IMR-90 (cell line): Measurements from ENCODE around the gene CYP27C1. TPM values are rescaled to one million over a fixed set of nuclear protein-coding genes. Genes with fewer than 3 reads are reported as not detected.

ENCODE experiments used
- ATAC-seq: fragments of 200-7000 bp; cut with Tn5 transposase; 2 replicates; pipeline ENCODE4 v1.9.1; 2020; ENCODE audit warnings: low read depth, mild to moderate bottlenecking, moderate library complexity
- BruUV-seq: library from RNA; stranded (reverse); fragments of 400-500 nt; replicated peaks from 2 replicates; lab custom pipeline; 2021; lab: Mats Ljungman, UMichigan
- CTCF ChIA-PET: fragments of 300-600 bp; formaldehyde crosslinking; extraction: SDS; loops from one replicate; lab custom pipeline; 2021; ENCODE audit warnings: antibody characterized with exemption; lab: Yijun Ruan, JAX
- POLR2A ChIA-PET: fragments of 300-600 bp; sonication (Branson Sonifier 250); formaldehyde crosslinking; loops from one replicate; lab custom pipeline; 2022; ENCODE audit warnings: antibody characterized with exemption; ENCODE audit not compliant: unreplicated experiment; lab: Charles Lee
- DNase-seq: peaks from one replicate; pipeline ENCODE4 v3.0.0; 2013
- H2AFZ ChIP-seq: replicated peaks from 2 replicates; pipeline ENCODE3; 2013; ENCODE audit warnings: low read length, mild to moderate bottlenecking; ENCODE audit not compliant: poor library complexity
- H2AK5ac ChIP-seq: 2 replicates; pipeline ENCODE4 v1.6.1; 2013; ENCODE audit warnings: low read depth, low read length, inconsistent platforms
- H2AK9ac ChIP-seq: replicated peaks from 2 replicates; pipeline ENCODE3; 2013; ENCODE audit warnings: mild to moderate bottlenecking, low read depth, low read length, moderate library complexity; ENCODE audit not compliant: poor library complexity
- H2BK120ac ChIP-seq: 2 replicates; pipeline ENCODE4 v1.6.1; 2013; ENCODE audit warnings: low read depth, low read length, inconsistent platforms
- H2BK15ac ChIP-seq: 3 replicates; pipeline ENCODE4 v1.6.1; 2013; ENCODE audit warnings: low read depth, low read length, inconsistent platforms
- H2BK20ac ChIP-seq: 2 replicates; pipeline ENCODE4 v1.6.1; 2013; ENCODE audit warnings: low read depth, mild to moderate bottlenecking, inconsistent platforms, low read length, moderate library complexity
- H2BK5ac ChIP-seq: 2 replicates; pipeline ENCODE4 v1.6.1; 2013; ENCODE audit warnings: mild to moderate bottlenecking, low read depth, low read length, inconsistent platforms; ENCODE audit not compliant: poor library complexity, severe bottlenecking
- H3K14ac ChIP-seq: replicated peaks from 2 replicates; pipeline ENCODE4 v1.6.1; 2013; ENCODE audit warnings: low read depth, low read length, inconsistent platforms
- H3K18ac ChIP-seq: 2 replicates; pipeline ENCODE4 v1.6.1; 2013; ENCODE audit warnings: low read depth, low read length, control low read depth
- H3K23ac ChIP-seq: 2 replicates; pipeline ENCODE4 v1.6.1; 2013; ENCODE audit warnings: low read depth, low read length, inconsistent platforms
- H3K27ac ChIP-seq: 2 replicates; pipeline ENCODE4 v1.5.1; 2013; ENCODE audit warnings: mild to moderate bottlenecking, control low read depth, low read length; ENCODE audit not compliant: insufficient read depth
- H3K27me3 ChIP-seq: 2 replicates; pipeline ENCODE4 v1.6.1; 2013; ENCODE audit warnings: low read length; ENCODE audit not compliant: control insufficient read depth, insufficient read depth
- H3K36me3 ChIP-seq: 2 replicates; pipeline ENCODE4 v1.6.1; 2013; ENCODE audit warnings: low read length, mixed read lengths; ENCODE audit not compliant: control insufficient read depth, insufficient read depth
- H3K4ac ChIP-seq: 2 replicates; pipeline ENCODE4 v1.6.1; 2013; ENCODE audit warnings: low read depth, low read length, inconsistent platforms
- H3K4me1 ChIP-seq: 2 replicates; pipeline ENCODE4 v1.6.1; 2013; ENCODE audit warnings: low read length, mixed read lengths; ENCODE audit not compliant: control insufficient read depth, insufficient read depth
- H3K4me2 ChIP-seq: 2 replicates; pipeline ENCODE4 v1.6.1; 2013; ENCODE audit warnings: low read depth, mild to moderate bottlenecking, control low read depth, low read length, moderate library complexity
- H3K4me3 ChIP-seq: 2 replicates; pipeline ENCODE4 v1.5.1; 2013; ENCODE audit warnings: low read depth, mild to moderate bottlenecking, control low read depth, low read length, moderate library complexity; ENCODE audit not compliant: insufficient read depth
- H3K56ac ChIP-seq: 2 replicates; pipeline ENCODE4 v1.6.1; 2013; ENCODE audit warnings: low read length, inconsistent platforms; ENCODE audit not compliant: insufficient read depth; ENCODE audit errors: extremely low read depth
- H3K79me1 ChIP-seq, 2 experiments: 2 replicates each; pipeline ENCODE4 v1.6.1; 2013; ENCODE audit warnings: low read length in 2 of 2, inconsistent platforms in 1 of 2, low read depth in 1 of 2
- H3K9ac ChIP-seq: 2 replicates; pipeline ENCODE4 v1.6.1; 2013; ENCODE audit warnings: low read depth, low read length, control low read depth
- H3K9me1 ChIP-seq: 2 replicates; pipeline ENCODE4 v1.6.1; 2013; ENCODE audit warnings: low read length, inconsistent platforms; ENCODE audit not compliant: insufficient read depth
- H3K9me3 ChIP-seq: 2 replicates; pipeline ENCODE4 v1.6.1; 2013; ENCODE audit warnings: low read length; ENCODE audit not compliant: control insufficient read depth, insufficient read depth
- H4K20me1 ChIP-seq: 2 replicates; pipeline ENCODE4 v1.6.1; 2013; ENCODE audit warnings: low read length, inconsistent platforms; ENCODE audit not compliant: insufficient read depth
- H4K5ac ChIP-seq: 2 replicates; pipeline ENCODE4 v1.6.1; 2013; ENCODE audit warnings: mild to moderate bottlenecking, low read depth, low read length, control low read depth
- H4K8ac ChIP-seq, 2 experiments: 2 replicates each; pipeline ENCODE4 v1.6.1; 2013; ENCODE audit warnings: low read depth in 2 of 2, low read length in 2 of 2, control low read depth in 1 of 2, inconsistent platforms in 1 of 2
- H4K91ac ChIP-seq: 2 replicates; pipeline ENCODE4 v1.6.1; 2013; ENCODE audit warnings: low read depth, low read length, inconsistent platforms; ENCODE audit not compliant: insufficient read depth
- BHLHE40 ChIP-seq: fragments of 150-350 bp; IDR thresholded peaks from 2 replicates; pipeline ENCODE4 v1.6.1; 2016; ENCODE audit warnings: mild to moderate bottlenecking, low read depth, low read length
- CEBPB ChIP-seq: IDR thresholded peaks from 2 replicates; pipeline ENCODE4 v1.6.1; 2012; ENCODE audit warnings: low read depth, low read length, improper control_type of control experiment
- CHD1 ChIP-seq: IDR thresholded peaks from 2 replicates; pipeline ENCODE4 v1.6.1; 2012; ENCODE audit warnings: low read depth, low read length, improper control_type of control experiment
- FOS ChIP-seq: fragments of 150-350 bp; IDR thresholded peaks from 2 replicates; pipeline ENCODE4 v1.6.1; 2016; ENCODE audit warnings: low read depth, low read length
- MAFK ChIP-seq: IDR thresholded peaks from 2 replicates; pipeline ENCODE4 v1.6.1; 2012; ENCODE audit warnings: low read depth, low read length, improper control_type of control experiment
- MAZ ChIP-seq: IDR thresholded peaks from 2 replicates; pipeline ENCODE4 v1.6.1; 2012; ENCODE audit warnings: low read depth, mild to moderate bottlenecking, low read length, improper control_type of control experiment, moderate library complexity, borderline replicate concordance
- MXI1 ChIP-seq: IDR thresholded peaks from 2 replicates; pipeline ENCODE4 v1.6.1; 2012; ENCODE audit warnings: low read depth, mild to moderate bottlenecking, low read length, moderate library complexity, borderline replicate concordance
- NFE2L2 ChIP-seq: fragments of 150-350 bp; IDR thresholded peaks from 2 replicates; pipeline ENCODE4 v1.6.1; 2016; ENCODE audit warnings: low read depth, mild to moderate bottlenecking, low read length
- POLR2A ChIP-seq: IDR thresholded peaks from 2 replicates; pipeline ENCODE4 v1.6.1; 2012; ENCODE audit warnings: mild to moderate bottlenecking, low read depth, low read length
- RAD21 ChIP-seq: IDR thresholded peaks from 2 replicates; pipeline ENCODE4 v1.6.1; 2012; ENCODE audit warnings: low read length, improper control_type of control experiment
- RCOR1 ChIP-seq: IDR thresholded peaks from 2 replicates; pipeline ENCODE4 v1.6.1; 2012; ENCODE audit warnings: mild to moderate bottlenecking, low read length, improper control_type of control experiment; ENCODE audit not compliant: insufficient replicate concordance
- RFX5 ChIP-seq: IDR thresholded peaks from 2 replicates; pipeline ENCODE4 v1.8.0; 2012; ENCODE audit warnings: low read depth, mild to moderate bottlenecking, low read length, moderate library complexity
- SMC3 ChIP-seq: fragments of 150-350 bp; IDR thresholded peaks from 2 replicates; pipeline ENCODE4 v1.6.1; 2016; ENCODE audit warnings: low read depth, mild to moderate bottlenecking, antibody characterized with exemption, low read length, moderate library complexity
- WGBS, 2 experiments: methylation state at CpG; one replicate each; pipeline versions ENCODE4 v1.1.5 to v1.1.7; 2013; ENCODE audit warnings: missing lambda C conversion rate in 2 of 2; ENCODE audit not compliant: insufficient read length in 1 of 2; ENCODE audit errors: extremely low coverage in 2 of 2; 5-methylcytosine and 5-hydroxymethylcytosine counted together
- dilution Hi-C: fragments of 300-500 bp; cut with HindIII; formaldehyde crosslinking; loops from one replicate; pipeline ENCODE4 v1.14.3; 2018; ENCODE audit warnings: low sequenced_read_pairs; ENCODE audit not compliant: unreplicated experiment
- in situ Hi-C: fragments of 300-500 bp; cut with MboI; formaldehyde crosslinking; loops from 3 replicates; pipeline ENCODE4 v1.14.3; 2019; ENCODE audit warnings: low sequenced_read_pairs, inconsistent platforms, mixed read lengths
- intact Hi-C: fragments of 100-400 bp; cut with micrococcal nuclease; formaldehyde crosslinking; loops from 2 replicates; pipeline ENCODE4 v1.10.0; 2022
- polyA plus RNA-seq, 3 experiments: library from polyadenylated mRNA; depleted of rRNA; stranded (reverse); fragments of >200 nt; gene quantifications; 2 replicates each; pipeline ENCODE4 v1.2.3, GENCODE V29; 2012; ENCODE audit warnings: low replicate concordance in 1 of 3
- total RNA-seq: library from RNA; depleted of rRNA; stranded (reverse); fragments of >200 nt; gene quantifications from 2 replicates; pipeline ENCODE4 v1.2.3, GENCODE V29; 2012
- TF ChIP-seq, protein P1 (sequence below): fragments of 150-350 bp; IDR thresholded peaks from 2 replicates; pipeline ENCODE4 v1.6.1; 2017; ENCODE audit warnings: mild to moderate bottlenecking, antibody characterized with exemption, low read length, low read depth
- TF ChIP-seq, protein P2 (sequence below): conservative IDR thresholded peaks from 2 replicates; pipeline ENCODE4 v1.5.1; 2012; ENCODE audit warnings: mild to moderate bottlenecking, low read depth, low read length, improper control_type of control experiment
- TF ChIP-seq, protein P3 (sequence below): fragments of 150-350 bp; IDR thresholded peaks from 2 replicates; pipeline ENCODE4 v1.6.1; 2016; ENCODE audit warnings: low read depth, mild to moderate bottlenecking, low read length, moderate library complexity, borderline replicate concordance

The CYP27C1 gene
- total and polyA plus RNA-seq, 2 of the 4 experiments (the other 2 are of a cell fraction) = not detected

- no peak overlapping the region for H2AFZ ChIP-seq
Observed at GRCh38 chr2:127149384-127149783, 70.7 kb downstream of the CYP27C1 start.

More at GRCh38 chr2:127149384-127149783, 70.7 kb downstream of the CYP27C1 start:
- H3K9me1 ChIP-seq = peaks cover 13% of the 10 kb centered on the region
- no peaks in the 10 kb centered on the region for H3K27me3 ChIP-seq
- 0 out of 4 replicates have a peak, but pooled peaks cover 0 to 3% of the 10 kb centered on the region in 2 experiments for H3K79me1 ChIP-seq
- no peak overlapping the region for H3K4me3 ChIP-seq
- no peak overlapping the region for H2BK15ac ChIP-seq
- no peak overlapping the region for H3K18ac ChIP-seq
- BruUV-seq = no TSS peak
- intact Hi-C loops = loop anchor here (5.0 kb wide), 1 partner anchor 67 kb away; no protein-coding TSS in a partner anchor
- peaks cover 18% of the 10 kb centered on the region for H3K4me1 ChIP-seq
- H3K4me2 ChIP-seq = no peak overlapping the region; the same call in 1 of the 2 replicates
- ChIA-PET CTCF (no interaction called here), POLR2A (interaction anchor here (0.6 kb wide), 1 partner anchor 55 kb away, joined by 3 read pairs; no protein-coding TSS in a partner anchor)
- H3K9ac ChIP-seq = no peak overlapping the region
- DNase-seq (peak; percentile 96), ATAC-seq (peak; percentile 55)
- no peak overlapping the region for H3K56ac ChIP-seq
- H2BK120ac ChIP-seq = no peak overlapping the region; the same call in 1 of the 2 replicates
- no peaks in the 10 kb centered on the region for H4K20me1 ChIP-seq
- H3K27ac ChIP-seq = no peak overlapping the region
- dilution Hi-C loops = no loop called here
- H2AK5ac ChIP-seq = no peak overlapping the region
- peak overlapping the region; percentile 65 for H2BK5ac ChIP-seq
- no peak overlapping the region for H3K23ac ChIP-seq
- H2AK9ac ChIP-seq = no peak overlapping the region
- peaks cover 7% of the 10 kb centered on the region for H3K9me3 ChIP-seq
- no peak overlapping the region for H4K8ac ChIP-seq
- WGBS, 2 experiments = no CpG with 5 or more reads among the region's 4 CpGs
- no peak overlapping the region for H2BK20ac ChIP-seq
- in situ Hi-C loops = no loop called here
- H3K36me3 ChIP-seq = no peaks in the 10 kb centered on the region
- no peak overlapping the region for H4K91ac ChIP-seq
- H4K5ac ChIP-seq = no peak overlapping the region
- no peak overlapping the region for H3K4ac ChIP-seq
- TF ChIP-seq, protein P1, sequence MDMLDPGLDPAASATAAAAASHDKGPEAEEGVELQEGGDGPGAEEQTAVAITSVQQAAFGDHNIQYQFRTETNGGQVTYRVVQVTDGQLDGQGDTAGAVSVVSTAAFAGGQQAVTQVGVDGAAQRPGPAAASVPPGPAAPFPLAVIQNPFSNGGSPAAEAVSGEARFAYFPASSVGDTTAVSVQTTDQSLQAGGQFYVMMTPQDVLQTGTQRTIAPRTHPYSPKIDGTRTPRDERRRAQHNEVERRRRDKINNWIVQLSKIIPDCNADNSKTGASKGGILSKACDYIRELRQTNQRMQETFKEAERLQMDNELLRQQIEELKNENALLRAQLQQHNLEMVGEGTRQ = no peak
- TF ChIP-seq CEBPB = peak; percentile 75
- no peak for TF ChIP-seq RCOR1
- TF ChIP-seq MXI1 = no peak
- TF ChIP-seq MAZ = no peak
- TF ChIP-seq, protein P2, sequence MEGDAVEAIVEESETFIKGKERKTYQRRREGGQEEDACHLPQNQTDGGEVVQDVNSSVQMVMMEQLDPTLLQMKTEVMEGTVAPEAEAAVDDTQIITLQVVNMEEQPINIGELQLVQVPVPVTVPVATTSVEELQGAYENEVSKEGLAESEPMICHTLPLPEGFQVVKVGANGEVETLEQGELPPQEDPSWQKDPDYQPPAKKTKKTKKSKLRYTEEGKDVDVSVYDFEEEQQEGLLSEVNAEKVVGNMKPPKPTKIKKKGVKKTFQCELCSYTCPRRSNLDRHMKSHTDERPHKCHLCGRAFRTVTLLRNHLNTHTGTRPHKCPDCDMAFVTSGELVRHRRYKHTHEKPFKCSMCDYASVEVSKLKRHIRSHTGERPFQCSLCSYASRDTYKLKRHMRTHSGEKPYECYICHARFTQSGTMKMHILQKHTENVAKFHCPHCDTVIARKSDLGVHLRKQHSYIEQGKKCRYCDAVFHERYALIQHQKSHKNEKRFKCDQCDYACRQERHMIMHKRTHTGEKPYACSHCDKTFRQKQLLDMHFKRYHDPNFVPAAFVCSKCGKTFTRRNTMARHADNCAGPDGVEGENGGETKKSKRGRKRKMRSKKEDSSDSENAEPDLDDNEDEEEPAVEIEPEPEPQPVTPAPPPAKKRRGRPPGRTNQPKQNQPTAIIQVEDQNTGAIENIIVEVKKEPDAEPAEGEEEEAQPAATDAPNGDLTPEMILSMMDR = no peak
- peak; percentile 55; the same call in 1 of the 2 replicates for TF ChIP-seq NFE2L2
- no peak for TF ChIP-seq MAFK
- TF ChIP-seq POLR2A = no peak
- TF ChIP-seq RAD21 = no peak
- peak; percentile 50; the same call in 1 of the 2 replicates for TF ChIP-seq BHLHE40
- no peak for TF ChIP-seq SMC3
- TF ChIP-seq FOS = peak; percentile 94
- no peak for TF ChIP-seq CHD1
- TF ChIP-seq RFX5 = no peak
- TF ChIP-seq, protein P3, sequence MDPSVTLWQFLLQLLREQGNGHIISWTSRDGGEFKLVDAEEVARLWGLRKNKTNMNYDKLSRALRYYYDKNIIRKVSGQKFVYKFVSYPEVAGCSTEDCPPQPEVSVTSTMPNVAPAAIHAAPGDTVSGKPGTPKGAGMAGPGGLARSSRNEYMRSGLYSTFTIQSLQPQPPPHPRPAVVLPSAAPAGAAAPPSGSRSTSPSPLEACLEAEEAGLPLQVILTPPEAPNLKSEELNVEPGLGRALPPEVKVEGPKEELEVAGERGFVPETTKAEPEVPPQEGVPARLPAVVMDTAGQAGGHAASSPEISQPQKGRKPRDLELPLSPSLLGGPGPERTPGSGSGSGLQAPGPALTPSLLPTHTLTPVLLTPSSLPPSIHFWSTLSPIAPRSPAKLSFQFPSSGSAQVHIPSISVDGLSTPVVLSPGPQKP = no peak
- H3K14ac ChIP-seq = no peak overlapping the region
